HS-5 (cell line): ENCODE results near the gene ATP10D.
"Not testable (repeated sequence)": the region's sequence is repeated elsewhere in the genome, so short reads cannot be mapped to it uniquely, and the experiment has no call there.

Experiments
- DNase-seq: peaks from one replicate; pipeline ENCODE4 v3.0.0-alpha.2; 2012; ENCODE audit warnings: low read depth

ATP10D gene

GRCh38 chr4:47485047-47485692, at the start of gene ATP10D:
ATP10D (plus strand) TSS chr4:47485275; CDS start chr4:47512541, 27,266 bp downstream.
- peak; percentile 79 for DNase-seq

- no peak for DNase-seq
Measured at GRCh38 chr4:47442980-47443379, 42.1 kb upstream of the ATP10D start.

GRCh38 chr4:47444031-47444430, 41.0 kb upstream of the ATP10D start:
- no peak for DNase-seq

GRCh38 chr4:47451657-47452056, 33.4 kb upstream of the ATP10D start:
- no peak for DNase-seq

- DNase-seq, result no peak
Measured at GRCh38 chr4:47462799-47463234, 22.3 kb upstream of the ATP10D start.

- peak; percentile 76 for DNase-seq
Measured at GRCh38 chr4:47463235-47463956, 21.7 kb upstream of the ATP10D start, which contains the start of gene COMMD8. COMMD8 (minus strand) TSS chr4:47463702; CDS start chr4:47463651, 51 bp downstream.

- no peak for DNase-seq
Measured at GRCh38 chr4:47465004-47465403, 20.1 kb upstream of the ATP10D start.

GRCh38 chr4:47466056-47466785, 18.9 kb upstream of the ATP10D start:
- no peak for DNase-seq

GRCh38 chr4:47468706-47469365, 16.2 kb upstream of the ATP10D start:
- DNase-seq, result no peak

GRCh38 chr4:47469951-47470350, 15.1 kb upstream of the ATP10D start:
- no peak for DNase-seq

- no peak for DNase-seq
Measured at GRCh38 chr4:47471064-47471463, 14.0 kb upstream of the ATP10D start.

- no peak for DNase-seq
Measured at GRCh38 chr4:47471591-47471990, 13.5 kb upstream of the ATP10D start.

GRCh38 chr4:47473141-47473750, 11.8 kb upstream of the ATP10D start:
- DNase-seq, result no peak

- DNase-seq, result no peak
Measured at GRCh38 chr4:47474799-47475198, 10.3 kb upstream of the ATP10D start.

- DNase-seq, result no peak
Measured at GRCh38 chr4:47475411-47475810, 9.7 kb upstream of the ATP10D start.

GRCh38 chr4:47478804-47479203, 6.3 kb upstream of the ATP10D start:
- DNase-seq, result no peak

- DNase-seq, result no peak
Measured at GRCh38 chr4:47482326-47482725, 2.7 kb upstream of the ATP10D start.

- no peak for DNase-seq
Measured at GRCh38 chr4:47483745-47484144, 1.3 kb upstream of the ATP10D start.

GRCh38 chr4:47484168-47484567, 907 bp upstream of the ATP10D start:
- no peak for DNase-seq

- no peak for DNase-seq
Measured at GRCh38 chr4:47485768-47486167, 693 bp downstream of the ATP10D start.

GRCh38 chr4:47486231-47486673, 1.2 kb downstream of the ATP10D start:
- no peak for DNase-seq

- not testable (repeated sequence) for DNase-seq
Measured at GRCh38 chr4:47486727-47487126, 1.7 kb downstream of the ATP10D start.
